ENCODE results near the gene PLA2G4C.

- TF ChIP-seq CTCF (IDR thresholded peaks at IDR 0.05; ENCODE audit: low read length) = no peak
- no peak for TF ChIP-seq EZH2 (optimal IDR thresholded peaks at IDR 0.05; ENCODE audit: low read depth, low read length)
Observed at GRCh38 chr19:48010932-48011758, 99.5 kb downstream of the PLA2G4C start.

All from MM.1S (cell line).